ENCODE results near the gene ACOD1.
A peak's percentile ranks its signal among the peaks of the same experiment; 100 is the strongest.
"Not testable (repeated sequence)": the region's sequence is repeated elsewhere in the genome, so short reads cannot be mapped to it uniquely, and the experiment has no call there.

ACOD1 gene

DNA sequence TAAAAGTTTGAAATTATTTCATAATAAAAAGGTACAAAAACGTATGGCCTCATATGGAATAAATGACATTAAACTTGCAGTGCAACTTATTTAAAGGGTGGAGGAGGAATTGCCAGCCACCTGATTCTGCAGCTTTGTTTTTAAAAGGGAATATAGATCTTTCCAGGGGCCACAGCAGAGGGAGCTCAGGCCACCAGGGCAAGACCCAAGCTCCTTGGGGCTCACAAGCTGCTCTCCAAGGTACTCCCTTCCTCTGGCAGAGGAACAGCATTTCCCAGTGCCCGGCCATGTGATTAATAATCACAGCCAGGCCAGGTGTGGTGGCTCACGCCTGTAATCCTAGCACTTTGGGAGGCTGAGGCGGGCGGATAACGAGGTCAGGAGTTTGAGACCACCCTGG, 6.2 kb downstream of the ACOD1 start:
- no peak for DNase-seq (ENCODE audit: low read depth)

DNA sequence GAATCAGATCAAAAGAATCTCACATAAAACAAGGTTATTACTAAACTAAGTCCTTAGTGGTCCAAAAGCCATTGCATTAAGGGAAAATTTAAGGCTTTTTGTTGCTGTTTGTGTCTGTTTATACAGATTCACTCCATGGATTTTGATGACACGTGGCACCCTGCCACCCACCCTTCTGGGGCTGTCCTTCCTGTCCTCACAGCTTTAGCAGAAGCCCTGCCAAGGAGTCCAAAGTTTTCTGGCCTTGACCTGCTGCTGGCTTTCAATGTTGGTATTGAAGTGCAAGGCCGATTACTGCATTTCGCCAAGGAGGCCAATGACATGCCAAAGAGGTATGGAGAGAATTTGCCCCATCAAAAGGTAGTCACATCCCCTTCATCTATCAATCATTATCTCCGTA, 6.9 kb downstream of the ACOD1 start:
- no peak for DNase-seq (ENCODE audit: low read depth)

GRCh38 chr13:76955661-76956060, 7.3 kb downstream of the ACOD1 start:
- no peak for DNase-seq (ENCODE audit: low read depth)

- no peak for DNase-seq (ENCODE audit: low read depth)
Measured at GRCh38 chr13:76958841-76959432, 10.6 kb downstream of the ACOD1 start.

DNA sequence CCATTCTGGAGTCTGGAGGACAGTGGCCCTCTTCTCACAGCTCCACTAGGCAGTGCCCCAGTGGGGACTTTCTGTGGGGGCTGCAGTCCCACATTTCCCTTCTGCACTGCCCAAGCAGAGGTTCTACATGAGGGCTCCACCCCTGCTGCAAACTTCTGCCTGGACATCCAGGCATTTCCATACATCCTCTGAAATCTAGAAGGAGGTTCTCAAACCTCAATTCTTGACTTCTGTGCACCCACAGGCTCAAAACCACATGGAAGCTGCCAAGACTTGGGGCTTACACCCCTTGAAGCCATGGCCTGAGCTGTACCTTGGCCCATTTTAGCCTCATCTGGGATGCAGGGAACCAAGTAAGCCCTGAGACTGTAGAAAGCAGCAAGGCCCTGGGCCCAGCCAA, 11.4 kb downstream of the ACOD1 start:
- not testable (repeated sequence) for DNase-seq (ENCODE audit: low read depth)

GRCh38 chr13:76965759-76966421, 17.6 kb downstream of the ACOD1 start:
- no peak for DNase-seq (ENCODE audit: low read depth)

GRCh38 chr13:76967031-76967430, 18.7 kb downstream of the ACOD1 start:
- no peak for DNase-seq (ENCODE audit: low read depth)

- no peak for DNase-seq (ENCODE audit: low read depth)
Measured at GRCh38 chr13:76968041-76968440, 19.7 kb downstream of the ACOD1 start.

DNA sequence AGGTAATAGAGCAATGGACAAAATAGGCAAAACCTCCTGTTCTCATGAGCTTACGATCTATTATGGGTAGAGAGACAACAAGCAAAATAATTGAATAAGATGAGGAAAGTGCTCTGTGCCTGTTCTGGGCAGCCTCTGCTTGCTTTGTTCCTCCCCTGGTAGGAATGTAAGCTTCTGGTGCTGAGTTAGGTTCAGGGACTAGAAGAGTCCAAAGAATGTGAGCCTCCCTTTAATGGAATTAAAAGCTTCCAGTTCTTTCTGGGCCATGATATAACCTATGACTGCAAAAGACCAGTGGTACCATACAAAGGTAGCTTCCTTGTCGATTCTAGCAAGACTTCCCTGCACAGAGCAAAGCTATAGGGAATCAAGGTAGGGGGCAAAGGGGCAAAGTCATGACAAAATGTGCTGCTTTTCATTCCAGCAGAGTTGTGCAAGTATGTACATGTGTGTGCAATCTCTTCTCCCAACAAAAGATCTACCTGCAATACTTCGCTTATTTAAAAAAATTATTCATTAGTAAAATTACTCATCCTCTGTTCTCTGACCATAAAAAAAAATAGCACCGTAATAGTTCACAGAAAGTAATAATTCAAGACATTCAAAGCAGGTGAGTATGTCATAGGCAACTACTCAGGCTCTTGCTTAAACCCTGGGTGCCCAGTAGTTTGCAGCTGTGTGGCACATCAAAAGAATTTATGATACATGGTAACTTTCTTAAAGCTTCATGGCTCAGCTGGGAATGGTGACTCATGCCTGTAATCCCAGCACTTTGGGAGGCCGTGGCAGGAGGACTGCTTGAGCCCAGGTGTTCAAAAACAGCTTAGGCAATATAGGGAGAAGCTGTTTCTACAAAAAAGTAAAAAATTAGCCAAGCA, 21.4 kb downstream of the ACOD1 start:
- no peak for DNase-seq (ENCODE audit: low read depth)

DNA sequence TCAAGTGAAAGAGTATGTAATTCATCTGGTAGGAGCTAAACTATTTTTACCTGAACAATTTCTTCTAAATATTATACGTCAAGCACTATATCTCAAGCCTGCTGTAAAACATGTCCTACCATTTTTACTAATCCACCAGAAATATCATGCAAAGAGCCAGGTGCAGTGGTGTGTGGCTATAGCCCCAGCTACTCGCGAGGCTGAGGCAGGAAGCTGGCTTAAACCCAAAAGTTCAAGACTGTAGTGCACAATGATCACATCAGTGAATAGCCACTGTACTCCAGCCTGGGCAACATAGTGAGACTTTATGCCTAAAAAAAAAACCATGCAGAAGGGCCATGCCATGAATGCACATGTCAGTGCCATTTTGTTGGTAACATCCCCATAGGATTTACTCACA, 22.9 kb downstream of the ACOD1 start:
- no peak for DNase-seq (ENCODE audit: low read depth)

- DNase-seq (ENCODE audit: low read depth), result no peak
Measured at GRCh38 chr13:76971851-76972829, 23.8 kb downstream of the ACOD1 start.

DNA sequence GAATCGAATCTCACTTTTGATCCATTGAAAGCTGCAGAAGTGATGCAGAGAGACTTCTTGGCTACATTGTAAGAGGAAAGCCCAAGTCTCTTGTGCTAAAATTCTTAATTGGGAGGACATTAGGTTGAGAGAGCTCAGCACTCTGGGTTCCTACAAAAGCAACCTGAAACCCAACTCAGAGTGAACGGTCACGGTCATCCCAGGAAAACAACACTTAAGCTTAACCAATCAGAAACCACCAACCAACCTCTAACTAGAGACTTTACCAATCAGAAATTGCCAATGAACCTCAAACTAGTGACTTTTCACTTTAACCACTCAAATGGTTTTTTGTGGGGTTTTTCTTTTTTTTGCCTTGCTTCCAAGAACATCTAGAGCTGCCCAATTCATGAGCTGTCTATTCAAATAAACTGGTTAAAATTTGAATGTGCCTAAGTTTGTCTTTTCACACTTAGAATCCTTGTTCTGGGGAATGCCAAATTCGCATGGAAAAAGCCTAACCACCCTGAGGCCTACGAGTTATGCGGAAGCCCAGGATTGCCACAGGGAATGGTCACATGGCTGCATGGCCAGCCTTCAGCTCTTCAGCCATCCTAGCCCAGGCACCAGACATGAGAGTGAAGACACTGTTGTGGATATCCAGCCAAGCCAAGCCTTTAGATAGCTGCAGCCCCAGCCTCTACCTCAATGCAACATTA, 25.8 kb downstream of the ACOD1 start:
- DNase-seq (ENCODE audit: low read depth), result no peak

DNA sequence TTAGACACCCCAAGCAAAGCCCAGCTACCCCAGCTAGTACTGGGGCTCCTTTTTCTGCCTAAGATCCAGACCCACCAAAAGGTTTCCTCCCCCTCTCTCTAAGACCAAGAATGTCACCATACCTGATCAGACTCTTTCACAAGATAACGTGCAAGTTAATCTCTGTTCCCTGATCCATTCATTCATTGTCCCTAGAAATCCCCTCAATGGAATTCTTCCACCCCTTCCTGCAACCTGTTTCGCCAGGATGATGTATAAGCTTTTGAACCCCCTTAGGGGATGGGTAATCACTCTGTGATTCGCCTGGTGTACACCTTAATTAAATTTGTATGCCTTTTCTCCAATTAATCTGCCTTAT, 26.3 kb downstream of the ACOD1 start:
- DNase-seq (ENCODE audit: low read depth), result no peak

- no peak for DNase-seq (ENCODE audit: low read depth)
Measured at GRCh38 chr13:76975863-76976262, 27.6 kb downstream of the ACOD1 start.

- DNase-seq (ENCODE audit: low read depth), result no peak
Measured at GRCh38 chr13:76976490-76976889, 28.2 kb downstream of the ACOD1 start.

DNA sequence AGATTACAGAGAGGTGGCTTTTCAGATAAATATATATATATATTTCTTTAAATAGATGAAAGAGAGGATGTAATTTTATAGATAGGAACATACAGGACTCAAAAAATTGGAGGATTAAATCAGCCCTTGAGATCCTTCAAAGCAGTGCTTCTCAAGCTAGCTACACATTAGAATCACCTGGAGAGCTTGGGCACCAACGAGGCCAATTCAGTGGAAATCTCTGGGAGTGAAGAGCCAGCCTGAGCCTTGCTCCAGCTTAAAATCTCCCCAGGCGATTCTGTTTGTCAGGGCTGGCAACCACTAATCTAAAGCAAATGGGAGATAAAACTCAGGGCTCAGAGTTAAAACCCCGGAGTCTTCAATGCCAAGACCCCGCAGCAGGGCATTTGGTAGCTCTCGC, 28.6 kb downstream of the ACOD1 start:
- DNase-seq (ENCODE audit: low read depth), result no peak

- peak; percentile 77 for DNase-seq (ENCODE audit: low read depth)
Measured at GRCh38 chr13:76980075-76980718, 31.9 kb downstream of the ACOD1 start.

- DNase-seq (ENCODE audit: low read depth), result no peak
Measured at GRCh38 chr13:76982061-76982460, 33.8 kb downstream of the ACOD1 start.

- DNase-seq (ENCODE audit: low read depth), result no peak
Measured at GRCh38 chr13:76983676-76984075, 35.4 kb downstream of the ACOD1 start.

GRCh38 chr13:76991432-76991795, 43.1 kb downstream of the ACOD1 start:
- DNase-seq (ENCODE audit: low read depth), result peak; percentile 72
